IMR-90 (cell line): ENCODE measurements around the gene DENND1A. TPM values are rescaled to one million over a fixed set of nuclear protein-coding genes. Genes with fewer than 3 reads are reported as not detected.

Source experiments
- ATAC-seq: fragments of 200-7000 bp; cut with Tn5 transposase; 2 replicates; pipeline ENCODE4 v1.9.1; 2020; ENCODE audit warnings: low read depth, mild to moderate bottlenecking, moderate library complexity
- BruUV-seq: library from RNA; stranded (reverse); fragments of 400-500 nt; replicated peaks from 2 replicates; lab custom pipeline; 2021; lab: Mats Ljungman, UMichigan
- CTCF ChIA-PET: fragments of 300-600 bp; formaldehyde crosslinking; extraction: SDS; loops from one replicate; lab custom pipeline; 2021; ENCODE audit warnings: antibody characterized with exemption; lab: Yijun Ruan, JAX
- POLR2A ChIA-PET: fragments of 300-600 bp; sonication (Branson Sonifier 250); formaldehyde crosslinking; loops from one replicate; lab custom pipeline; 2022; ENCODE audit warnings: antibody characterized with exemption; ENCODE audit not compliant: unreplicated experiment; lab: Charles Lee
- DNase-seq: peaks from one replicate; pipeline ENCODE4 v3.0.0; 2013
- H2AFZ ChIP-seq: replicated peaks from 2 replicates; pipeline ENCODE3; 2013; ENCODE audit warnings: low read length, mild to moderate bottlenecking; ENCODE audit not compliant: poor library complexity
- H2AK5ac ChIP-seq: 2 replicates; pipeline ENCODE4 v1.6.1; 2013; ENCODE audit warnings: low read depth, low read length, inconsistent platforms
- H2AK9ac ChIP-seq: replicated peaks from 2 replicates; pipeline ENCODE3; 2013; ENCODE audit warnings: mild to moderate bottlenecking, low read depth, low read length, moderate library complexity; ENCODE audit not compliant: poor library complexity
- H2BK120ac ChIP-seq: 2 replicates; pipeline ENCODE4 v1.6.1; 2013; ENCODE audit warnings: low read depth, low read length, inconsistent platforms
- H2BK15ac ChIP-seq: 3 replicates; pipeline ENCODE4 v1.6.1; 2013; ENCODE audit warnings: low read depth, low read length, inconsistent platforms
- H2BK20ac ChIP-seq: 2 replicates; pipeline ENCODE4 v1.6.1; 2013; ENCODE audit warnings: low read depth, mild to moderate bottlenecking, inconsistent platforms, low read length, moderate library complexity
- H2BK5ac ChIP-seq: 2 replicates; pipeline ENCODE4 v1.6.1; 2013; ENCODE audit warnings: mild to moderate bottlenecking, low read depth, low read length, inconsistent platforms; ENCODE audit not compliant: poor library complexity, severe bottlenecking
- H3K14ac ChIP-seq: replicated peaks from 2 replicates; pipeline ENCODE4 v1.6.1; 2013; ENCODE audit warnings: low read depth, low read length, inconsistent platforms
- H3K18ac ChIP-seq: 2 replicates; pipeline ENCODE4 v1.6.1; 2013; ENCODE audit warnings: low read depth, low read length, control low read depth
- H3K23ac ChIP-seq: 2 replicates; pipeline ENCODE4 v1.6.1; 2013; ENCODE audit warnings: low read depth, low read length, inconsistent platforms
- H3K27ac ChIP-seq: 2 replicates; pipeline ENCODE4 v1.5.1; 2013; ENCODE audit warnings: mild to moderate bottlenecking, control low read depth, low read length; ENCODE audit not compliant: insufficient read depth
- H3K27me3 ChIP-seq: 2 replicates; pipeline ENCODE4 v1.6.1; 2013; ENCODE audit warnings: low read length; ENCODE audit not compliant: control insufficient read depth, insufficient read depth
- H3K36me3 ChIP-seq: 2 replicates; pipeline ENCODE4 v1.6.1; 2013; ENCODE audit warnings: low read length, mixed read lengths; ENCODE audit not compliant: control insufficient read depth, insufficient read depth
- H3K4ac ChIP-seq: 2 replicates; pipeline ENCODE4 v1.6.1; 2013; ENCODE audit warnings: low read depth, low read length, inconsistent platforms
- H3K4me1 ChIP-seq: 2 replicates; pipeline ENCODE4 v1.6.1; 2013; ENCODE audit warnings: low read length, mixed read lengths; ENCODE audit not compliant: control insufficient read depth, insufficient read depth
- H3K4me2 ChIP-seq: 2 replicates; pipeline ENCODE4 v1.6.1; 2013; ENCODE audit warnings: low read depth, mild to moderate bottlenecking, control low read depth, low read length, moderate library complexity
- H3K4me3 ChIP-seq: 2 replicates; pipeline ENCODE4 v1.5.1; 2013; ENCODE audit warnings: low read depth, mild to moderate bottlenecking, control low read depth, low read length, moderate library complexity; ENCODE audit not compliant: insufficient read depth
- H3K56ac ChIP-seq: 2 replicates; pipeline ENCODE4 v1.6.1; 2013; ENCODE audit warnings: low read length, inconsistent platforms; ENCODE audit not compliant: insufficient read depth; ENCODE audit errors: extremely low read depth
- H3K79me1 ChIP-seq, 2 experiments: 2 replicates each; pipeline ENCODE4 v1.6.1; 2013; ENCODE audit warnings: low read length in 2 of 2, inconsistent platforms in 1 of 2, low read depth in 1 of 2
- H3K9ac ChIP-seq: 2 replicates; pipeline ENCODE4 v1.6.1; 2013; ENCODE audit warnings: low read depth, low read length, control low read depth
- H3K9me1 ChIP-seq: 2 replicates; pipeline ENCODE4 v1.6.1; 2013; ENCODE audit warnings: low read length, inconsistent platforms; ENCODE audit not compliant: insufficient read depth
- H3K9me3 ChIP-seq: 2 replicates; pipeline ENCODE4 v1.6.1; 2013; ENCODE audit warnings: low read length; ENCODE audit not compliant: control insufficient read depth, insufficient read depth
- H4K20me1 ChIP-seq: 2 replicates; pipeline ENCODE4 v1.6.1; 2013; ENCODE audit warnings: low read length, inconsistent platforms; ENCODE audit not compliant: insufficient read depth
- H4K5ac ChIP-seq: 2 replicates; pipeline ENCODE4 v1.6.1; 2013; ENCODE audit warnings: mild to moderate bottlenecking, low read depth, low read length, control low read depth
- H4K8ac ChIP-seq, 2 experiments: 2 replicates each; pipeline ENCODE4 v1.6.1; 2013; ENCODE audit warnings: low read depth in 2 of 2, low read length in 2 of 2, control low read depth in 1 of 2, inconsistent platforms in 1 of 2
- H4K91ac ChIP-seq: 2 replicates; pipeline ENCODE4 v1.6.1; 2013; ENCODE audit warnings: low read depth, low read length, inconsistent platforms; ENCODE audit not compliant: insufficient read depth
- BHLHE40 ChIP-seq: fragments of 150-350 bp; IDR thresholded peaks from 2 replicates; pipeline ENCODE4 v1.6.1; 2016; ENCODE audit warnings: mild to moderate bottlenecking, low read depth, low read length
- CEBPB ChIP-seq: IDR thresholded peaks from 2 replicates; pipeline ENCODE4 v1.6.1; 2012; ENCODE audit warnings: low read depth, low read length, improper control_type of control experiment
- CHD1 ChIP-seq: IDR thresholded peaks from 2 replicates; pipeline ENCODE4 v1.6.1; 2012; ENCODE audit warnings: low read depth, low read length, improper control_type of control experiment
- CTCF ChIP-seq: conservative IDR thresholded peaks from 2 replicates; pipeline ENCODE4 v1.5.1; 2012; ENCODE audit warnings: mild to moderate bottlenecking, low read depth, low read length, improper control_type of control experiment
- MAFK ChIP-seq: IDR thresholded peaks from 2 replicates; pipeline ENCODE4 v1.6.1; 2012; ENCODE audit warnings: low read depth, low read length, improper control_type of control experiment
- MXI1 ChIP-seq: IDR thresholded peaks from 2 replicates; pipeline ENCODE4 v1.6.1; 2012; ENCODE audit warnings: low read depth, mild to moderate bottlenecking, low read length, moderate library complexity, borderline replicate concordance
- POLR2A ChIP-seq: IDR thresholded peaks from 2 replicates; pipeline ENCODE4 v1.6.1; 2012; ENCODE audit warnings: mild to moderate bottlenecking, low read depth, low read length
- SMC3 ChIP-seq: fragments of 150-350 bp; IDR thresholded peaks from 2 replicates; pipeline ENCODE4 v1.6.1; 2016; ENCODE audit warnings: low read depth, mild to moderate bottlenecking, antibody characterized with exemption, low read length, moderate library complexity
- USF2 ChIP-seq: fragments of 150-350 bp; IDR thresholded peaks from 2 replicates; pipeline ENCODE4 v1.6.1; 2017; ENCODE audit warnings: mild to moderate bottlenecking, antibody characterized with exemption, low read length, low read depth
- WGBS, 2 experiments: methylation state at CpG; one replicate each; pipeline versions ENCODE4 v1.1.5 to v1.1.7; 2013; ENCODE audit warnings: missing lambda C conversion rate in 2 of 2; ENCODE audit not compliant: insufficient read length in 1 of 2; ENCODE audit errors: extremely low coverage in 2 of 2; 5-methylcytosine and 5-hydroxymethylcytosine counted together
- dilution Hi-C: fragments of 300-500 bp; cut with HindIII; formaldehyde crosslinking; loops from one replicate; pipeline ENCODE4 v1.14.3; 2018; ENCODE audit warnings: low sequenced_read_pairs; ENCODE audit not compliant: unreplicated experiment
- in situ Hi-C: fragments of 300-500 bp; cut with MboI; formaldehyde crosslinking; loops from 3 replicates; pipeline ENCODE4 v1.14.3; 2019; ENCODE audit warnings: low sequenced_read_pairs, inconsistent platforms, mixed read lengths
- intact Hi-C: fragments of 100-400 bp; cut with micrococcal nuclease; formaldehyde crosslinking; loops from 2 replicates; pipeline ENCODE4 v1.10.0; 2022
- polyA plus RNA-seq, 3 experiments: library from polyadenylated mRNA; depleted of rRNA; stranded (reverse); fragments of >200 nt; gene quantifications; 2 replicates each; pipeline ENCODE4 v1.2.3, GENCODE V29; 2012; ENCODE audit warnings: low replicate concordance in 1 of 3
- total RNA-seq: library from RNA; depleted of rRNA; stranded (reverse); fragments of >200 nt; gene quantifications from 2 replicates; pipeline ENCODE4 v1.2.3, GENCODE V29; 2012

Gene DENND1A
- total and polyA plus RNA-seq, 2 of the 4 experiments (the other 2 are of a cell fraction): 21.4 to 27.6 TPM

- CTCF ChIA-PET: no interaction called here
- no peak overlapping the region for H2AK9ac ChIP-seq
- H2BK20ac ChIP-seq: no peak overlapping the region
- no peak overlapping the region for H3K18ac ChIP-seq
- no CpG with 5 or more reads among the region's 1 CpG for WGBS, 2 experiments
- no peak overlapping the region for H3K14ac ChIP-seq
- DNase-seq (no peak), ATAC-seq (no peak)
- no peaks in the 10 kb centered on the region for H3K36me3 ChIP-seq
- no peak overlapping the region for H4K5ac ChIP-seq
- no peak overlapping the region for H3K4ac ChIP-seq
- no peak overlapping the region for H2AFZ ChIP-seq
- H3K9ac ChIP-seq: no peak overlapping the region
- no peak overlapping the region for H3K56ac ChIP-seq
- intact Hi-C loops (no loop called here), in situ Hi-C loops (no loop called here), dilution Hi-C loops (no loop called here)
- H4K20me1 ChIP-seq: peaks cover 6% of the 10 kb centered on the region; the same call in 1 of the 2 replicates
- H4K8ac ChIP-seq: no peak overlapping the region
- TF ChIP-seq MAFK (no peak), MXI1 (no peak), BHLHE40 (no peak), CTCF (no peak), USF2 (no peak), SMC3 (no peak), CHD1 (no peak), POLR2A (no peak), CEBPB (no peak)
- no TSS peak for BruUV-seq
- no peak overlapping the region for H2AK5ac ChIP-seq
- H3K4me2 ChIP-seq: no peak overlapping the region
- no peak overlapping the region for H2BK15ac ChIP-seq
- 0 out of 2 replicates have a peak, but pooled peaks cover 1% of the 10 kb centered on the region for H3K4me1 ChIP-seq
- no peaks in the 10 kb centered on the region for H3K27me3 ChIP-seq
- no peak overlapping the region for H4K91ac ChIP-seq
- no peak overlapping the region for H3K27ac ChIP-seq
- no peak overlapping the region for H3K23ac ChIP-seq
- no peak overlapping the region for H3K4me3 ChIP-seq
- no peak overlapping the region for H2BK5ac ChIP-seq
- no peaks in the 10 kb centered on the region for H3K9me1 ChIP-seq
- peaks cover 12 to 18% of the 10 kb centered on the region in 2 experiments; a peak in 1 of 4 replicates for H3K79me1 ChIP-seq
- no peak overlapping the region for H2BK120ac ChIP-seq
- POLR2A ChIA-PET: no interaction called here
- H3K9me3 ChIP-seq: no peaks in the 10 kb centered on the region
These were observed 131.7 kb downstream of the DENND1A start for GRCh38 chr9:123798195-123798594.
